Brain pericyte (primary cell): ENCODE measurements around the gene HYCC2.
"Not testable (repeated sequence)": the region's sequence is repeated elsewhere in the genome, so short reads cannot be mapped to it uniquely, and the experiment has no call there.

Experiments used
- DNase-seq: peaks from one replicate; pipeline ENCODE4 v3.0.0-alpha.2; 2012; ENCODE audit warnings: low read depth, low spot score

The HYCC2 gene

GRCh38 chr2:201071479-201072200 is at the start of gene HYCC2, which contains the start of gene NDUFB3:
Gene HYCC2, minus strand, starts transcription at chr2:201071671. Its CDS starts 47,662 bp downstream, at chr2:201024009.
Gene NDUFB3, plus strand, starts transcription at chr2:201072001. Its CDS starts 6,882 bp downstream, at chr2:201078883.
- DNase-seq = peak; percentile 87

DNA sequence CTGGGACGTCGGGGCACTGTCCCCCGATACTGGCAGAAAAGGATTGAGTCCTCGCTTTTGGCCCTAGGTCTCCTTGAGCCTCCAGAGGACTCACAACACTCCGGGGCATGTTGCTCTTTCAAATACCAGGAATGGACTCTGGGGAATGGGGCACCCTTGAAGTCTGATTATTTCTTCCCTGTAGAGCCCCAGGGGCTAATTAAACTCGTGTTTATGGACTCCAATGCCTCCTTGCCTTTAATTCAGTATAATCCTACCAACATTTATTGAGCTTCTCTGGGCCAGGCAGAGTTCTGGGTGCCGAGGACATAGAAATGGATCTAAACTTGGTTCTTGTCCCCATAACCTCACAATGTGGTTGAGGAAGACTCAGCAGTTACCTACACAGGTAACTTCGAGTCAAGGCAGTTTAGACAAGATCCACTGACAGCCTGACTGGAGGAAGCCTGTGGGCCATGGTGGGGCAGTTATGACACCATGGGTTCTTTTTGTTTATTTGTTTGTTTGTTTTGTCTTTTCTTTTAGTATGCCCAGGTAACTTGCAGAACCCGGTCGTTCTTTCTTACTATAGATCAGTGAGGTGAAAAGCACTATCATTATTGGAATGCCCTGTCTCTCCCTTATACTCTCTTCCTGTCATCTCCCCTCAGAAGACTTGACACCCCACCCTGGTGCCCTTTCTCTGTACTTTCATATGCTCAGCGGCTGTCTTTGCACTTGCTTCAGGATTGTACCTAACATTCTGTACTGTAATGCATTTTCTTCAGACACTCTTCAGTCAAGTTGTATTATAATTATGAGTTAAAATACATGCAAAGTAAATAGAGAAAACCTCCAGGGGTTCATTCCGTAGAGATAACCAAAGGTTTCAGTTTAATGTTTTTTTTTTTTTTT is 47.7 kb upstream of the HYCC2 start:
- no peak for DNase-seq

- DNase-seq = no peak
Observed at GRCh38 chr2:201118121-201118960, 46.9 kb upstream of the HYCC2 start.

GRCh38 chr2:201117735-201118094 is 46.2 kb upstream of the HYCC2 start:
- DNase-seq = not testable (repeated sequence)

- DNase-seq = peak; percentile 48
Observed at GRCh38 chr2:201116959-201117734, 45.7 kb upstream of the HYCC2 start.

DNA sequence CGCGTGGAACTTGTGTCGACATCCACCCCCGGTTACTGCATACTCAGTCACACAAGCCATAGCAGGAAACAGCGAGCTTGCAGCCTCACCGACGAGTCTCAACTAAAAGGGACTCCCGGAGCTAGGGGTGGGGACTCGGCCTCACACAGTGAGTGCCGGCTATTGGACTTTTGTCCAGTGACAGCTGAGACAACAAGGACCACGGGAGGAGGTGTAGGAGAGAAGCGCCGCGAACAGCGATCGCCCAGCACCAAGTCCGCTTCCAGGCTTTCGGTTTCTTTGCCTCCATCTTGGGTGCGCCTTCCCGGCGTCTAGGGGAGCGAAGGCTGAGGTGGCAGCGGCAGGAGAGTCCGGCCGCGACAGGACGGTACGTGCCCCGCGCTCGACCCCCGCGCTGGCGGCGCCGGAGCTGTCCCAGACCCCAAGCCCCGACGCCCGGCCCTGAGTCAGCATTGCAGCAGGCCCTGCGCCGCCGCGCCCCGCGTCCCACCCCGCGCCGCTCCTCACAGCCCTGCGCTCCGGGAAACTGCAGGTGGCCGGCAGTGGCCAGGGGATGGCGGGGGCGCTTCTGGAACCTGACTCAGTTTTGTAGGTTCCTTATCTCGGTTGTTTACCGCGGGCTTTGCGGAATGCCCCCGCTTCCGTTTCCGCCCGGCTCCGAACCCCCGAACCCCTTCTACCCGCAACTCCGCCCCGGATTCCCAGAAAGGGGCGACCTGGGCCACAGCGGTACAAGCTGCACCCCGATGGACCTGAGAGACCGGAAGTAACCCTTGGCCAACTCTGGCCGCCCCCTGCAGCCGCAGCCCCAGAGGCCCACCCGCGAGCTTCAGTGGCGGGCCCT is 44.9 kb upstream of the HYCC2 start, which contains the start of gene CFLAR:
Gene CFLAR, plus strand, starts transcription at position 50 of the 844 bp plus-strand sequence. CDS start 13,702 bp downstream, outside the sequence.
- peak; percentile 51 for DNase-seq

DNA sequence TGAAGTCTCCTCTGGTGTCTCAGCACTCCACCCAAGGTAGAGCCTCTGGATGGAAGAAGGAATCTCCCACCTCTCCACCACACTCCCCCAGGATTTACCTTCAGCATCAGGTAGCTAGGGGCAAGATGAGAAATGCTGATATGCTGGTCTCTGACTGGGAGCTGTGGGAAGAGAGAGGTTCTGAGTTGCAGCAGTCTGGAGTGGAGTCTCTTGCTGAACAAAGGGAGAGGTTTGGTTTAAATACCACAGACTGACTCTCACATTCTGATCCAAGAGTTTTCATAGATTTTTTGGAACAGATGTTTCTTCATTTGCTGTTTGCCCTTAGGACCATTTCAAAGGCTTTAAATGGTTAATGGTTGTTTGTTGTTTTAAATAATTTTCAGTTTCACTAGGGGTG is 43.4 kb upstream of the HYCC2 start:
- DNase-seq = no peak

DNA sequence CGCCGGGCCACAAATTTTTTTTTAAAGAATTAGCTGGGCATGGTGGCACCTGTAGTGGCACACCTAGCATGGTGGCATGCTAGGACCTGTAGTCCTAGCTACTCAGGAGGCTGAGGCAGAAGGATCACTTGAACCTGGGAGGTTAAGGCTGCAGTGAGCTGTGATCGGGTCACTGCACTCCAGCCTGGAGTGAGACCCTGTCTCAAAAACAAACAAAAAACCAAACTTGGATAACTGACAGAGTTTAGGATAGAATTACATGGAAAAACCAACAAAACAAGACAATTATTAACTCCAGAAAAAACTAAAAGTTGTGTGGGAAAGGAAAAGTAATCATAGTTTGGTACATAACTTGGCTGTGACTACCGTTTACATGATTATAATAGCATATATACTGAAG is 42.9 kb upstream of the HYCC2 start:
- no peak for DNase-seq

DNA sequence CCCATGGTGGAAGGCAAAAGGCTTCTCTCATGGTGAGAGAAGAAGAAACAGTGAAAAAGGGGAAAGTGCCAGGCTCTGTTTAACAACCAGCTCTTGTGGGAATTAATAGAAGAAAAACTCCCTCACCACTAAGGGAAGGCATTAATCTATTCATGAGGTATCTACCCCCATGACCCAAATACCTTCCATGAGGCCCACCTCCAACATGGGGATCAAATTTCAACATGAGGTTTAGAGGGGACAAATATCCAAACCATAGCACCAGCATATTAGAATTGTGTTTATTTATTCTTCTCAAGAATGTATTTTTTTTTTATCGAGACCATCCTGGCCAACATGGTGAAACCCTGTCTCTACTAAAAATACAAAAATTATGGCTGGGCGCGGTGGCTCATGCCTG is 39.6 kb upstream of the HYCC2 start:
- DNase-seq = no peak

GRCh38 chr2:201110615-201111014 is 39.1 kb upstream of the HYCC2 start:
- DNase-seq = no peak

GRCh38 chr2:201109186-201109585 is 37.7 kb upstream of the HYCC2 start:
- no peak for DNase-seq

DNA sequence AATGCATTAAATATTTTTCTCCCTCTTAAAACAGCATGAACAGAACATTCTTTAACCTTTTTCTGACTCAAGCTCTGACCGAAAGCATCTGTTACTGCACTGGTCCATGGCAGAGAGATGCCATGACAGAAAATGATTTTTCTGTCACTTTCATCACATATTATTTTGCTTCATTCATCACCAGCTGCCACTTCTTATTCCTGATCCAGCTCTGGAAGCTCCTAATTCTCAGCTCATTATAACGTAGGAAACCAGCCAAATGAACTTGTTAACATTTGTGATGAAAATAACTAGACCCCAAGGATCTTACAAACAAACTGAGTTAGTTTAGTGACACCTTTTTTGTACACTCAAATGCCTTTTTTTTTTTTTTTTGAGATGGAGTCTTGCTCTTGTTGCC is 36.9 kb upstream of the HYCC2 start:
- DNase-seq = no peak

DNA sequence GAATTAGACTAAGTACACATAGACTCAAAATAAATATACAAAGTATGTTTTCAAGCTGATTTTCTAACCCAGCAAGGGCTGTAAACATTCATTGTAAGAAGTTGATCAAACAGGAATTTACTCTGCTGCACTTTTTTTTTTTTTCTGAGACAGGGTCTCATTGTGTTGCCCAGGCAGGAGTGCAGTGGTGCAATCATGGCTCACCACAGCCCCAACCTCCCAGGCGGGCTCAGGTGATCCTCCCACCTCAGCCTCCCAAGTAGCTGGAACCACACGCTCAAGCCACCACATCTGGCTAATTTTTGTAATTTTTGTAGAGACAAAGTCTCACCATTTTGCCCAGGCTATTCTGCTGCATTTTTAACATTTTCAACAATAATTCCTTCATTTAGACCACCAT is 36.2 kb upstream of the HYCC2 start:
- no peak for DNase-seq

GRCh38 chr2:201105759-201106158 is 34.3 kb upstream of the HYCC2 start:
- DNase-seq = no peak

DNA sequence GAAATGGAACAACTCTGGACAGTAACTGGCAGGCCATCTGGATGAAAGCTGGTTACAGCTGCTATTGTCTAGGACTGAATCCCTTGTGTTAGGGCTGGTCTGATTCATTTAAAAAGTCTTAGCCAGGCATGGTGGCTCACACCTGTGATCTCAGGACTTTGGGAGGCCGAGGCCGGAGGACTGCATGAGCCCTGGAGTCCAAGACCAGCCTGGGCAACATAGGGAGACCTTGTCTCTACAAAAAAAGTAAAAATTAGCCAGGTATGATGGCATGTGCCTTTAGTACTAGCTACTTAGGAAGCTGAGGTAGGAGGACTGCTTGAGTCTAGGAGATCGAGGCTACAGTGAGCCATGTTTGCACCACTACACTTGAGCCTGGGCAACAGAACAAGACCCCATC is 29.0 kb upstream of the HYCC2 start:
- DNase-seq = no peak

DNA sequence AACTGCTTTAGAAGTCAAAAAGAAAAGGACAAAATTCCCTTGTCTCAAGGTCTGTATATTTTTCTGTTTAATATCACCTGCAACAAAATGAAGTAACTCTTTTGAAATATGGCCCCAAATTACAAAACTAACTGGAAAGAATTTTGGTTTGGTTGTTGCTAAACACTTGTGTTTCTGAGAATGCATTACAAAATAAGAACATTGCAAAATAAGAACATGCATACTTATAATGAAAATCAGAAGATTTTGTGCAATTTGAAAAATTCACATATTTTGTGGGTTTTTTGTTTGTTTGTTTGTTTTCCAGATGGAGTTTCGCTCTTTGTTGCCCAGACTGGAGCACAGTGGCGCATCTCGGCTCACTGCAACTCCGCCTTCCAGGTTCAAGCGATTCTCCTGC is 22.1 kb upstream of the HYCC2 start:
- DNase-seq = no peak

DNA sequence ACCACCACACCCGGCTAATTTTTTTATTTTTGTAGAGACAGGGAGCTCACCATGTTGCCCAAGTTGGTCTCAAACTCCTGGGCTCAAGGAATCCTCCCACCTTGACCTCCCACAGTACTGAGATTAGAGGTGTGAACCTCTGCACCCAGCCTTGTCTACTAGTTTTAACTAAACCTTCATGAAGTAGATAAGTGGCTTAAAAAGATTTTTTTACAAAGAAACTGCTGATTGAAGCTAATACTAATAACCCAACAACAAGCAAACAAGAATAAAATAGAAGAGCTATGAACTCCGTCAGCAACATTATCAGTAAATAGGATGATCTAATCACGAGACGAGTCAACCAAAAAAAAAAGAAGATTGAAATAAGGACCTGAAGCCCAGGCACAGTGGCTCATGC is 19.1 kb upstream of the HYCC2 start:
- no peak for DNase-seq

DNA sequence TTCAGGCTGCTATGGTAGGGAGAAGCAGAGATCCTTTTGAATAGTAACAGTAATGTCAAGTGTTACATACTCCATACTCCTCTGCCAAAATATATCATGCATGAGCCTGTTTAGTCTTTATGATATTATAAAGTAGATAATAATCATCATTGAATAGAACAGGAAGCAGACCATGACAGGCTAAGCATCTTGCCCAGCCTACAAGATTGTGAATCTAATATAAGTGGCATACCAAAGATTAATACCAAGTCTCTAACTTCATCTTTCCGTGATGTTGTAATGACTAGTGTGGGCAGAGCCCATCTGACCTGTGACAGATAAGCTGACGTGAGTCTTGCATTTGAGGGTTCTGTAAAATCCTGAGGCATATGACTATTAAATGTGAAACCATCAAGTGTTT is 13.4 kb upstream of the HYCC2 start:
- no peak for DNase-seq

DNA sequence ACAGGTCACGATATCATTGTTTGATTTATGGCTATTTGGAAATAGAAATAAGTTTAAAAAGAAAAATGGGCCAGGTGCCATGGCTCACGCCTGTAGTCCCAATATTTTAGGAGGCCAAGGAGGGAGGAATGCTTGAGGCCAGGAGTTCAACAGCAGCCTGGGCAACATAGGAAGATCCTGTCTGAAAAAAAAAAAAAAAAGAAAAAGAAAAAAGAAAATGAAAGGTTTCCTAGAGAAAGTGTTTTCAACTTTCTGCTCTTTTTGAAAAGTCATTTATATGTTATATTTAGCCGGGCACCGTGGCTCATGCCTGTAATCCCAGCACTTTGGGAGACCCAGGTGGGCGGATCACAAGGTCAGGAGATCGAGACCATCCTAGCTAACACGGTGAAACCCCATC is 3.5 kb upstream of the HYCC2 start:
- DNase-seq = no peak

DNA sequence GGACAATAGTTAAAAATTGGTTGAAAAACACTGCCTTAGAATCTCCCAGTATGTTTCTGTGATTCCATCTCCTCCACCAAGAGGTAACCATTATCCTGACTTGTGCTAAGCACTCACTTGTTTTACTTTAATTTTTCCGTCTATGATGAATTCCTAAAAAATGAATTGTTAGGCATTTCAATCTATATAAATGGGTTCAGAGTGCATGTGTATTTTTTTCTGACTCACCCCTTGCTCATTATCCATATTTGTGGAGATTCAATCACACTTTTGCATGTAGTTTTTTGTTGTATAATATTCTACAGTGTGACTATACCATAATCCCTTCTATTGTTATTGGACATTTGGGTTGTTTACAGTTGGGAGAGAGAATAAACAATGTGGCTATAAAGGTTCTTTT is 1.6 kb upstream of the HYCC2 start:
- DNase-seq = no peak
